ENCODE measurements around the gene TMEM100.

The TMEM100 gene, protein sequence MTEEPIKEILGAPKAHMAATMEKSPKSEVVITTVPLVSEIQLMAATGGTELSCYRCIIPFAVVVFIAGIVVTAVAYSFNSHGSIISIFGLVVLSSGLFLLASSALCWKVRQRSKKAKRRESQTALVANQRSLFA

DNA sequence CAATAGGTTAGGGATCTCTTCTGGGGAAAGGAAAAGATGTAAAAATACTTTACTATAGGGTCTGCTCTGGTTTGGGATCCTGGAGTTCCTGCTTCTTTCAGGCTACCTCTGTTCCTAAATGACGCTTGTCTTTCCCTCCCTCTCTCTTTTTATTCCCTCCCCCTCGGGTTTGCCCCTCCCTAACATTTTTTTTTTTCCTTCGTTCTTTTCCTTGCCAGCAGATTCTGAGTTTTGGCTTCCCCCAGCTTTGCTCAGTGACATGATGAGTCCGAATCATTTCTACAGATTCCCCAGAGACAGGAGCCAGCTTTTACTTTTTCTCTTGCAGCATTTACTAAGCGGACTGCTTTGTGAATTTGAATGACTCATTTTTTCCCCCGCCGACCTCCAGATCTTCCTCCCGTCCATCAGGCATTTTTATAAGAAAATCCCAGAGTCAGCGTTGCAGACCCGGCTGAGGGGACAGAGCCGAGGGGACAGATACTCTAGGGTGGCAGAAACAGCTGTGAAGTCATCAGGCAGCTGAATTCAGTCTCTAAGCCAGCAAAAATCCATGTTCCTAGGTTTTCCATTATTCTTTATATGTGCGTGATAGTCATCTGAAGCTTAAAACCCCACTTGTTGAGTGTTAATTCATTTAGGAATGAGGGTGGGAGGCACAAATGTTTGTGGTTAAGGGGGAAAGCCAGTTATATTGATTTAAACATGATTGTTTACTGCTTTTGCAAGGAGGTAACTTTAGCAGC is at the start of gene TMEM100:
Gene TMEM100 (minus strand): TSS at position 123 of the 746 bp plus-strand sequence. CDS start 1,794 bp downstream, outside the sequence.
- no peak for DNase-seq (ENCODE audit: low read depth in 2 of 2)

DNA sequence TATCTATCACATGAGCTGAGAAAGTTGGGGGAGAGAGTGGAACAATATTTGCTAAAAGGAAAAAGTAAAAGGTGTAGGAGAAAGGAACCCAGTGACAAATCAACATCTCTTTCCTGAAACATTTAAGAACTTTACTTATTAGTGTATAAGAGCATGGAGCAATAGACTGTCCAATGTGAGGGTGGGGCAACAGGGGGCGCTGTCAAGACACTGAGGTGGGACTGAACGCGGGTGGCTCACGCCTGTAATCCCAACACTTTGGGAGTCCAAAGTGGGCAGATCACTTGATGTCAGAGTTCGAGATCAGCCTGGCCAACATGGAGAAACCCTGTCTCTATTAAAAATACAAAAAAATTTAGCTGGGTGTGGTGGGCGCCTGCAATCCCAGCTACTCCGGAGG is 49.4 kb upstream of the TMEM100 start:
- DNase-seq (ENCODE audit: low read depth in 2 of 2) = no peak

DNA sequence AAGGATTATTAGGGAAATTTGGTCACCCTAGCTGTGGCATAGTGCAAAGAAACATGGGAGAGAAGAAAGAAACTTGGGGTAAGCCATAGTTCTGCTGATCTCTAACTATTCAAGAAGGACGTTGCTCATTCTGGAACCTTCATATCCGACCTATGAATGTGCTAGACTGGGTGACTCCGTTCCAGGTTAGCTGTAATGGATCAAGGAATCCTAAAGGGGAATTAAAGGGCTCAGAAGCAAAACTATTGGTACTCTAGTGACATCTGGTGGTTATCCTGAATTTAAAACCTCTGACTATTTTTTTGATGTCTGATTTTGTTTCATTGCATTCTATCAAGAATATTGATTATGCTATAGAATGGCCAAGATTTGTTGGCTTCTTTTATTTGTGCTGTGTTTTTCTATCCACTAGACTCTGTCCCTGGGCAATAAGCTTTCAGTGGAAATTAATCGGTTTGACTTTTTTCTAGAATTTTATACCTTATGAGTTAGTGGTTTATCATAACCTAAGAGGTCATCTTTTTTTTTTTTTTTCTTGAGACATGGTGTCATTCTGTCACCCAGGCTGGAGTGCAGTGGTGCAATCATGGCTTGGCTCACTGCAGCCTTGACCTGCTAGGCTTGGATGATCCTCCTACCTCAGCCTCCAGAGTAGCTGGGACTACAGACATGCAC is 47.7 kb upstream of the TMEM100 start:
- no peak for DNase-seq (ENCODE audit: low read depth in 2 of 2)

DNA sequence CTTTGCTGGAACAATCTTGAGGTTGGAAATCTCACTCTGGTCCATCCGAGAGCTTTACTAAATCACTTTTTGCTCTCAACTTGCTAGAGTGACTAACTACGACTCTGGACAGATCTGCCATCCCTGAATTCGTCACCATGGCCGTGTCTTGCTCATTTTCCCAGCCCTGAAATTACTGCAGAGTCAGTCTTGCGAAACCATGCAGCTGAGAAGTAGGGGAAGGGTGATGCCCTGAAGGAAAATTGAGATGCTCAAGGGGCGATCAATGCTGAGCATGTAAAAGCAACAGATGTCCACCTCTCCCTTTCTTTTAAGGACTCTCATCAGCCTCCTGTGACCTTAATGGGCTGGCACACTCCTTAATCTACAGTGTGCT is 46.9 kb upstream of the TMEM100 start:
- no peak for DNase-seq (ENCODE audit: low read depth in 2 of 2)

DNA sequence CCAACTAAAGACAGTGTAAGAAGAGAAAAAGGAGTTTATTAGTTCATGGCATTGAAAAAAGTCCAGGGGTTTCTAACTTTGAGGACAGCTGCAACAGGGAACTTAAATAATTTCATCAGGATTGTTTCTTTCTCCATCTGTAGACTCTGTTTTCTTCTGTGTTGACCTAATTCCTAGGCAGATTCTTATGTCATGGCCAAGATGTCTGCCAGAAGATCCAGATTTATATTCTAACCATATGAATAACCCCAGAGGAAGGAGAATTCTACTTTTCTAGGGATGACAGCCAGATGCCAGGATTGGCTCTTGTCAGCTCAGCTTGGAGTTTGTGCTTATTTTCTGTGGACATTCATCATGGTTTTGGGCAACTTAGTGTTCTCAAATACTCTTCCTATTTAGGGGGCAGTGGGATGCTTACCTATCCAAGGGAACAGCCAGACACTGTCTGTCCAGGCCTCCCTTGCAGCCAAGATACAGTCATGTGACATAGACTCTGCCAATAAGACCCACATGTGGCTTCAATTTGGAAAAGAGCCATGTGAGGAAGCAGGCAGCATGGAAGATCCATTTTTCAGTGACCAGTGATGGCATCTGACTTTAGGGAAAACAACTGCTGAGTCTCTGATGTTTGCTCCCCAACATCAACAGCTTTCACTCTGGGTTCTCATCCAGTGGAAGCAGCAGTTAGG is 46.4 kb upstream of the TMEM100 start:
- DNase-seq (ENCODE audit: low read depth in 2 of 2) = no peak

DNA sequence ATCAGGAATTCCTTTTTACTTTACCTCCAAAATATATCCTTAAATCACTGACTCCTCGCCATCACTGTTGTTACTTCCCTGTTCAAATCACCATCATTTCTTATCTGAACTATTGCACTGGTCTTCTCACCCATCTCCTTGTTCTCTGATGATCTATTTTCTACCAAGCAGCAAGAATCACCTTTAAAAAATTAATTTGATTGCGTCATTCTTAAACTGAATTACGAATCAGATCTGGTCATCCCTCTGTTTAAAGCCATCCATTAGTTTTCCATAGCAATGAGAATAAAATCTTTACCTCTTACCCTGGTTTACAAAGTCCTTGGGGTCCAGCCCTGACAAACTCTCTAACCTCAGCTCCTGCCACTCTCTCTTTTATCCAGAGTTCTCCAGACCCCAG is 42.8 kb upstream of the TMEM100 start:
- DNase-seq (ENCODE audit: low read depth in 2 of 2) = no peak

DNA sequence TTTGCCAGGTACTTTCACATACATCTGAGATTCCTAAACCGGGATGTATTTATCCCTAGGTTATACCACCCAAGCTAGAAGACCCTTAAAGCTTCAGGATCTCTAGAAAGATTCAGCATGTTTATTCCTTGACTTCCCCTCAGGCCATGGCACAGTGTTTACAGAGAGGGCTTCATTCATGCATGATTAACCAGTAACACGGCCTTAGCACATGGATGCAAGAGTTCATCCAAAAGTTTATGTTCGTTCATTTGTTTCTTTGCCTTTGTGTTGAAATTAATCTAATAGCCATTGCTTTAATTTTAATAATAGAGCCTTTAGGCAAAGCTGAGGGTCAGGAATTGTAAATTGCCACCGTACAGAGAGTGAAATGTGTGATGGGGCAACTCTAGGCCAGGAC is 41.9 kb upstream of the TMEM100 start:
- DNase-seq (ENCODE audit: low read depth in 2 of 2) = no peak

DNA sequence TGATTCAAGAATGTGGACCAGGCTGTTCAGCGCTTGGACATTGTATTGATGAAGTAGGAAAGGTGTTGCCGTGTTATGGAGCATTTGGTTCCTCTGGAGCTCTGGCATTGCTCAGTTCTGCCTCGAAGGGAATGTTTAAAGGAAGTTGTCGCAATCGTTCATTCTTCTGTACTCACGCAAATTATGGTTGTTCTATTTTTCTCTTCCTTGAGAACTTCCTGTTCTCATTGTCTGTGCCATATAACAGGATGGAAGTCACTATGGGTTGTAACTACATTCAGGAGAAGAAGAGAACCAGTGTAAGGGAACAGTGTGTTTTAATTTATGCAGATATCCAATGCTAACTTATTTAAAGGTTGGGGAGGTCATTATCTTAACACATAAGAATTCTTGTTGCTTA is 41.2 kb upstream of the TMEM100 start:
- no peak for DNase-seq (ENCODE audit: low read depth in 2 of 2)

DNA sequence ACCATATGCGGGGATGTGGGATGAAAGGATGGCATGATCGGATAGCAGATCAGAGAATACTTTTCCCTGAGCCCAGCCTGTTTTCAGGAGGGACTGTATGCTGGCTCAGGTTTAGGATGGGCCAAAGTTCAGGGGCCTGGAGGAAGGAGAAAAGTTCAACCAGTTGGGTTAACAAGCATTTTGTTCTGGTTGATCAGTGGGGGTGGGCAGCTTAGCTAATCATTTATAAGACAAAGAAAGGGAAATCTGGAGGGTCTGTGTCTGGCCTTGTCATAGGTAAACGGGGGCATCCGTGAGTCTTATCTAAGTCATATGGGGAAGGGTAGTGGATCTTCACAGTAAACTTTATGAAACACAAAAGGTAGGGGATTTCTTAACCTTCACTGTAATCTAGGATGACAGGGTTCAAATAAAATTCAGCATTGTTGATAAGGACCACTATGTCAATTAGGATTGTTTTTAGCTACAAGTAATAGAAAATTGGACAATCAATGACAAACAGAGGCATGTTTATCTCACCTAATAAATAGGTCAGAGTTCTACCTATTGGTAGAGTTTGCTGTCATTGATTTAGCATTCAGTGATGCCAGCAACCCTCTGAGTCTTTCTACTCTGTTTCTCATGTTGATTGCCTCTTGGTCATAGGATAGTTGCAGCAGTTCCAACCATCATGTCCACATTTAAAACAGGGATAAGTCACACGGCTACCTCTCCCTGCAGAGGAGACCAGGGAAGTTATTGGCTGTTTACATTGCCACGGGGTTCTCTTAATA is 39.6 kb upstream of the TMEM100 start:
- DNase-seq (ENCODE audit: low read depth in 2 of 2) = no peak

DNA sequence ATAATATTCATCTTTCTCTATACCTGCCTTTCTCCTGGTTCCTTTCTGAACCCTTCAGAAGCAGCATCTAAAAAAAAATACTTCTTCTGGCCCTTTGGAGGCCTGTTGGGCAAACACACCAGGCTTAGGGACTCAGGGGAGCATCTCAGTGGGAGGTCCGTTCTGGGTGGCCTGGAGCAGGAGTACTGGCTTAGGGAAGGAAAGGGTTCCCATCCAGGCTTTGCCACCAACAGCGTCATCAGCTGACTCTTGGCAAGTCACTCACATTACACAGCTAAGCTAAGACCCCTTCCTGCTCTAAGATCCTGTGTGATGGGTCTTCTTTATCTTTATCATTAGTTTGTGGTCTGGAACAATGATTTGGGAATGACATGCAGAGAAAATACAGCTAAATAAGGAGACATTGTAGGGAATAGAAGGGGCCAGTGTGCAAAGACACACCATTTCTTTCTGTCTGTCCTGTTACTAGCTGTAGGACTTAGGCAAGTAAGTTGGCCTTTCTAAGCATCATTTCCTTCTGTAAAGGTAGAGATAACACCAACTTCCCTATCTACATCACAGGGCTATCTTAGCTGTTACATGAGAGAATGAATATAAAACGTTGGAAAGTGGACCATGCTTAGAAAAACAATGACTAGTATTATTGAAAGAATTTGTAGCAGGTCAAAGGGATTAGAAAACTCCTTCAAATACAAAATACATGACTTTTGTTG is 38.1 kb upstream of the TMEM100 start:
- no peak for DNase-seq (ENCODE audit: low read depth in 2 of 2)

DNA sequence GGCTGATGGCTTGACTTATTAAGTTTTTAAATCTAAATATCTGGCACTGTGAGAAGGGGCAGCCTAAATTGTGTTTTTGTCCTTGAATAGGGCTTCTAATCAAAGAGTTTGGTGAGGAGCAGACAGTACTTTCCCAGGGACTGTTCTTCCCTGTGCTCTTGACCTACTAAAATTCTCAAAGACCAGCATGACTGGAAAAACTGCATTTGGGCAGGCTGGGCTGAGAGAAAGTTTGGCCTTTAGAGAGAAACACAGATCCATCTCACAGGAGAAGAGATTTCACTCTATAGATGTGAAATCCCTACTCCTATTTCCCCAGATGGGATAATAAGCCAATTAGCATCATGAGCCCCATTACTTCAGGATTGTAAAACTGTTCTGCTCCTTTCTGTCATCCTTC is 35.5 kb upstream of the TMEM100 start:
- no peak for DNase-seq (ENCODE audit: low read depth in 2 of 2)

DNA sequence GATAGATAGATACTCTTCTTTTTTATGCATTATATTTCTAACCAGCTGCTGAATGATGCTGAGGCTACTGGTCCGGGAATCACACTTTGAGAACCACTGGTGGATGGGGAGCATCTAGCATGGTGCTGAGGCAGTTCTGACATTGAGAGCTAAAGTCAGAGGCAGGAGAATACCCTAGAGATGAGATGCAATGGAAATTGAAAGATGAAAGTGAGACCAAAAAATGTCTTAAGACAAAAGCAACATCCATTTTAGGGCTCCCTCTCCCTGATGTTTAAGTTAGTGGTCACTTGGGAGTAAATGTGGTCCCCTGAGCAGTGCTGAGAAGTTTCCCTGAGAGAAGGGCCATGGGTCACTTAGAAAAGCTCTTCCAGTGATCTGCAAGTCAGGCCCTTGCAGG is 35.0 kb upstream of the TMEM100 start:
- DNase-seq (ENCODE audit: low read depth in 2 of 2) = no peak

DNA sequence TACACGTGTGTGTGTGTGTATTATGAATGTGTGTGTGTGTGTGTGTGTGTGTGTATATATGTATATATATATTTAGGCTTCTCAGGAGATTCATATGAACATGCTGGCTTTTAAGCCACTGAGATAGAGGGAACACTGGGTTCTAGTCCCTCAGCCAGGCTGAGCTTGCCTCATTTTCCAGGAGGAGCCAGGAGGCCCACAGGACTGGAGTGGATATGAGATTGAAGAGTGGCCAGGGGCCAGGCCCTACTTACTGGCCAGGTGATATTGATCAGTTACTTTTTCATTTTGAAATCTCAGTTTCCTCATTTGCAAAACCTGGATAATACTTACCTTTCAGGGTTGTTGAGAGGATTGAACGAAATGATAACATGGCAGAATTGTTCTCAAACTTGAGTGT is 34.0 kb upstream of the TMEM100 start:
- no peak for DNase-seq (ENCODE audit: low read depth in 2 of 2)

DNA sequence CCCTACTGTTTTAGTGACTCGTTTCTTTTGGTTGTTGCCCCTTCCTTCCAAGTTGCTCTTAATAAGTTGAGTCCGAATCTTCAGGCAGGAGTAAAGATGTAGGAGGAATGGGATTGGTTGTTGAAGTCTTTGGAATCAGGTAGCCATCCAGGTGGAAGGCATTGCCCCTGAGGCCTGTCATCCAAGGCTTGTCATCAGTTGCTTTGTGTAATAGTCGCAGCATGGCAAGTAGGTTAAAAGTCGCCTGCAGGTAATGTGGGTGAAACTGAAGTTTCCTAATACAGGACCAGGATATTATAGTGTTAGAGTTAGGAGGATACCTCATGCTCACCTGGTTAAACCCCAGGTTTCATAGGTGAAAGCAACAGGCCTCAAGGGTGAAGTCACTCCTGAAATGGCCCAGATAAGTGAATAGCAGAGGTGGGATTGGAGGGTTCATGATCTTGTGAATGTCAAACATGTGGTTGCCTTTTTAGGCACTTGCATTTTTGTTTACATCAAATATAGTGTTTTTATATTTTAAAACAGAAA is 29.1 kb upstream of the TMEM100 start:
- no peak for DNase-seq (ENCODE audit: low read depth in 2 of 2)

DNA sequence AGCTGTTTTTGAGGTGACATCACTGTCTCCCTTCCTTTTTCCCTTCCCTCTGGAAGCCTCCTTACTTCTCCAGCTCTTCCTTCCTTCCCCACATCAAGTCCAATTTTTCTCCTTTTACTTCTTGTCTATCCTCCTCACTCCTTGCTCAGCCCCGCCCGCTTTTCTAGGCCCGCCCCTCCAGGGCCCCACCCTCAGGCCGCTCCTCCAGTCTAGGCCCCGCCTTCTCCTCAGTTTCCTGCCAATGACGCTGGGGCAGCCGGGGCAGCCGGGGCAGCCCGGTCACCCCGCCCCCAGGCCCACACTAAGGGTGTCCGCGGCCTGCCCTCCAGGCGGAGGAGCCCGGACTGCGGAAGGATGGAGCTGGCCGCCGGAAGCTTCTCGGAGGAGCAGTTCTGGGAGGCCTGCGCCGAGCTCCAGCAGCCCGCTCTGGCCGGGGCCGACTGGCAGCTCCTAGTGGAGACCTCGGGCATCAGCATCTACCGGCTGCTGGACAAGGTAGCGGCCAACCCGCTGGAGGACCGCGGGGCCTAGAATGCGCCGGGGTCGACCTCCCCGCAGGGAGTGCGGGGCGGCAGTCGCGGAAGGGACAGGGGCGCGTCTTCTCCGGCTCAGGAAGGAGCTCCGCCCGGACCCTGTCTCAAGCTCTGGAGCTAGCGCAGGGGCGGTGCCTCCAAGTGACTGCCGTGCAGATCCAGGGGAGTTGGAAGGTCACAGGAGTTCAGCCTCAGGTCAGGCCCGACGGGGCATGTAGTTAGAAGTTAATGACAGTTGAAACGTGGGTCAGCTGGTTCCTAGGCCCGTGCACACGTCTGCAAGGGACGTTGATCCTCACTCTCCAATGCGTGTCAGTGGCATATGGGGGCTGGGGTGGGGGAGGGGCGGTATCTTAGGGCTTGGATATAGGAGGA is 28.3 kb upstream of the TMEM100 start, which contains the start of gene PCTP:
Gene PCTP (plus strand): TSS at position 302 of the 908 bp plus-strand sequence. CDS start 53 bp downstream, at position 355.
- DNase-seq (ENCODE audit: low read depth in 2 of 2) = peak; percentile 77 to 84

DNA sequence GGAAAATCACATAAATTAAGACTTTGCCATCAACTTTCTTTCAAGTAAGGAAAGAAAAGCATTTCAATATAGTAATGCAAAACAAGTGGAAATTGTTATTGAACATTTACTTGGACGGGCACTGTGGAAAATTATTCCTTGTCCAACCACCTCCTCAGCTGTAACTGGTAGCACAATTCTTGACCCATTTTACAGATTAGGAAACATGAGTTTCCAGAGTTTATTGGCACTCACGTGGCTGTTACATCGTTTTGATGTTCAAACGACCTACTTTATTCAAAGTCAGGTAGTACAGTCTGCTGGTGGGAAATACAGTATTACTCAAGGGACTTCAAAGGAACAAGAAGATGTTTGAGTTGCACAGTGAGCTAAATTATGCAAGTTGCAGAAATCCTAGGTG is 27.3 kb upstream of the TMEM100 start:
- DNase-seq (ENCODE audit: low read depth in 2 of 2) = no peak

DNA sequence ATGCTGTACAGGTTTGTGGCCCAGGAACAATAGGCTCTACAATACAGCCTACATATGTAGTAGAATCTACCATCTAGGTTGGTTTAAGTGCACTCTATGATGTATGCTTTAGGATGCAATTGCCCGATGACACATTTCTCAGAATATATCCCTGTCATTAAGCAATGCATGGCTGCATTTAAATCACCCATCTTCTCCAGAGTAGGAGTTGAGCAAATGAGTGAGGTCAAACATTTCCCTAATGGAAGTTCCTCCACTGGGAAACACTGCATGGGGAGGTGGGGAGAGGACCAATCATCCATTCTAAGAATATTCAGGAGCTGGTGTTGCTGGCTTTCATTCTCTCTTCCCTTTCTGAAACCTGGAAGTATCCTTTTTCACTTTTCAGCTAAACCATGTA is 26.2 kb upstream of the TMEM100 start:
- DNase-seq (ENCODE audit: low read depth in 2 of 2) = no peak

DNA sequence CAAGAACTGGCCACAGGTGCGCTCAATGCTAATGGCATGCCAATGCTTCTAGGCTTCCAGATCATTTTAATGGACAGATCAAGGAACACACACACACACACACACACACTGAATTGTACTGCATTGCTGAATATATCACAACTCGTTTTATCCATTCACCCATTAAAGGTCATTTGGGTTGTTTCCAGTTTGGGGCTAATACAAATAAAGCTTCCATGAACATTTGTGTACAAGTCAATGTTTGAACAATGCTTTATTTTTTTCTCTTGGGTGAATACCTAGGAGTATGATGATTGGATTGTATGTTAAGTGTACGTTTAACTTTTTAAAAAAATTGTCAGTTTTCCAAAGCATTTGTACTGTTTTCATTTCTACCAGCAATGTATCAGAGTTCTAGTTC is 24.5 kb upstream of the TMEM100 start:
- DNase-seq (ENCODE audit: low read depth in 2 of 2) = no peak

DNA sequence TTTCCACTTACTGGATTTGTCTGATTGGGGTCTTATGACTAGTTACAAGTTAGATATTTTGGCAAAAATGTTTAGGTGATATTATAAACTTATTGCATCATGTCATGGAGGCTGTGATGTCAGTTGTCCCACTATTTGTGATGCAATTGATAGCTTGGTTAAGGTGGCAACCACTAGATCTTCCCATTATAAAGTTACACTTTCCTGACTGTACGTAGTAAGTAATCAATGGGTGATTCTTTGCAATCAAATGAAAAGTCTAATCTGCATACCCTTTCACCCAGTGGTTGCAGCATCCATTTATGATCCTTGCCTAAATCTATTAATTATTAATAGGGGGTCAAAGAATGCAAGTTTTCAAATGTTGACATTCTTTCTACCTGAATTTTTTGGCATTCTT is 23.8 kb upstream of the TMEM100 start:
- no peak for DNase-seq (ENCODE audit: low read depth in 2 of 2)

DNA sequence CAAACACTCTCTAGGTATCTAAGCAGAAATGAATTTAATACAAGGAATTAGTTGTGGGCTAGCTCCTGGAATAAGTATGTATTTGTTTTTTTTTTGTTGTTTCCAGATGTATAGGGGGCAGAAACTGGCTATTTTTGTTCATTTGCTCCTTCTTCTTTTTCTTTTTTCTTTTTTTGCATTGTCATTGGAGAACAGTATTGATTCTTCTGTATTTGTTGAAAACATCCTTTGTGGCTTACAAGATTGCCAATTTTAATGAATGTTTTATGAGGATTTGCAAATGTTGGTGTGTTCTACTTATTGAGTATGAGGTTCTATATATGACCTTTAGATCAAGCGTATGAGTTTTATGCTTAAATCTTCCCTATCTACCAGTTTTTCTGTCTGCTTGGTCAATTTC is 22.6 kb upstream of the TMEM100 start:
- no peak for DNase-seq (ENCODE audit: low read depth in 2 of 2)
